Progenitor cell of endocrine pancreas (in vitro differentiated cells): ENCODE data around the gene TAS2R13. TPM values are rescaled to one million over a fixed set of nuclear protein-coding genes. Genes with fewer than 3 reads are reported as not detected.

Experiments
- DNase-seq: peaks from one replicate; pipeline ENCODE4 v3.0.0; 2021; ENCODE audit warnings: low spot score; ENCODE audit not compliant: unreplicated experiment
- H3K27ac Mint-ChIP-seq: 2 replicates; pipeline ENCODE4 v1.8.0; 2021; ENCODE audit warnings: mild to moderate bottlenecking, moderate library complexity, mixed read lengths
- H3K27me3 Mint-ChIP-seq: 2 replicates; pipeline ENCODE4 v1.8.0; 2021; ENCODE audit warnings: mixed read lengths
- H3K36me3 Mint-ChIP-seq: 2 replicates; pipeline ENCODE4 v1.8.0; 2022; ENCODE audit warnings: mixed read lengths; ENCODE audit not compliant: insufficient read depth
- H3K4me1 Mint-ChIP-seq: 2 replicates; pipeline ENCODE4 v1.8.0; 2021; ENCODE audit warnings: low read depth, mixed read lengths
- H3K4me3 Mint-ChIP-seq: 2 replicates; pipeline ENCODE4 v1.8.0; 2021; ENCODE audit warnings: low read depth, mild to moderate bottlenecking, moderate library complexity, mixed read lengths
- H3K9me3 Mint-ChIP-seq: 2 replicates; pipeline ENCODE4 v1.8.0; 2021; ENCODE audit warnings: low read depth, mixed read lengths
- total RNA-seq: library from RNA; stranded (reverse); gene quantifications from 2 replicates; pipeline ENCODE4 v1.2.1, GENCODE V29; 2021
- TF ChIP-seq, protein P1 (sequence below): fragments of 200-600 bp; sonication (generic); IDR thresholded peaks from one replicate; pipeline ENCODE4 v1.5.0; 2021; ENCODE audit warnings: antibody characterized with exemption, mild to moderate bottlenecking; ENCODE audit not compliant: unreplicated experiment

Gene TAS2R13
- total RNA-seq, 1 donor from 2014 or later, result 3.0 TPM

DNA sequence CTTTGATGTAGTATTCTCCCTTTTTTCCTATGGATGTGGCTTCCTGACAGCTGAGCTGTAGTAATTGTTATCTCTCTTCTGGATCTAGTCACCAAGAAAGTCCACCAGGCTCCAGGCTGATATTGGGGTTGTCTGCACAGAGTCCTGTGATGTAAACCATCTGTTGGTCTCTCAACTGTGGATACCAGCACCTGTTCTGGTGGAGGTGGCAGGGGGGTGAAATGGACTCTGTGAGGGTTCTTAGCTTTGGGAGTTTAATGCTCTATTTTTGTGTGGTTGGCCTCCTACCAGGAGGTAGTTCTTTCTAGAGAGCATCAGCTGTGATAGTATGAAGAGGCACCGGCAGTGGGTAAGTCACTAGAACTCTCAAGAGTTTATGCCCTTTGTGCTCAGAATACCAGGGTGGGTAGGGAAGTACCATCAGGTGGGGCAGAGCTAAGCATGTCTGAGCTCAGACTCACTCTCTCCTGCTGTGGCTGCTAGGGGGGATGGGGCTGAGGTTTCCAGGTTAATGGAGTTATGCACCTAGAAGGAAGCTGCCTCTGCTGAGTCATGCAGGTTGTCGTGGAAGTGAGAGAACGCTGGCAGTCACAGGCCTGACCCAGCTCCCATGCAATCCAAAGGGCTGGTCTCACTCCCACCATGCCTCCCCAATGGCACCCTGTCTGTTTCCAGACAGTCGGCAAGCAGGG, 32.7 kb upstream of the TAS2R13 start:
- TF ChIP-seq, protein P1, sequence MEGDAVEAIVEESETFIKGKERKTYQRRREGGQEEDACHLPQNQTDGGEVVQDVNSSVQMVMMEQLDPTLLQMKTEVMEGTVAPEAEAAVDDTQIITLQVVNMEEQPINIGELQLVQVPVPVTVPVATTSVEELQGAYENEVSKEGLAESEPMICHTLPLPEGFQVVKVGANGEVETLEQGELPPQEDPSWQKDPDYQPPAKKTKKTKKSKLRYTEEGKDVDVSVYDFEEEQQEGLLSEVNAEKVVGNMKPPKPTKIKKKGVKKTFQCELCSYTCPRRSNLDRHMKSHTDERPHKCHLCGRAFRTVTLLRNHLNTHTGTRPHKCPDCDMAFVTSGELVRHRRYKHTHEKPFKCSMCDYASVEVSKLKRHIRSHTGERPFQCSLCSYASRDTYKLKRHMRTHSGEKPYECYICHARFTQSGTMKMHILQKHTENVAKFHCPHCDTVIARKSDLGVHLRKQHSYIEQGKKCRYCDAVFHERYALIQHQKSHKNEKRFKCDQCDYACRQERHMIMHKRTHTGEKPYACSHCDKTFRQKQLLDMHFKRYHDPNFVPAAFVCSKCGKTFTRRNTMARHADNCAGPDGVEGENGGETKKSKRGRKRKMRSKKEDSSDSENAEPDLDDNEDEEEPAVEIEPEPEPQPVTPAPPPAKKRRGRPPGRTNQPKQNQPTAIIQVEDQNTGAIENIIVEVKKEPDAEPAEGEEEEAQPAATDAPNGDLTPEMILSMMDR, result no peak
- peak overlapping the region; percentile 91 for H3K27ac Mint-ChIP-seq
- no peak for DNase-seq

DNA sequence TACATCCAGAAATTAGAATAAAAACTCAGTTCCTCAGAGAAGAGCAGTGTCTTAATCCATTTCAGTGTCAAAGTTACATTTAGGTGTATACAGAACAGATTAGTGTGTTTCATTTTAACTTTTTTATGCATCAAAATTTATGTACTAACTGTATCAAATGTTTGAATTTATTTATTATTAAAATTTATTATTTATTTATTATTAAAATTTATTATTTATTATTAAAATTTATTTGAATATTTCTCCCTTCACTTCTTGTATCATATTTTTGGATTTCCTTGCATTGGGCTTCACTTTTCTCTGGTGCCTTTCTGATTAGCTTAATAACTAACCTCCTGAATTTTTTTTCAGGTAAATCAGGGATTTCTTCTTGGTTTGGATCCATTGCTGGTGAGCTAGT, 32.0 kb upstream of the TAS2R13 start:
- peaks cover 34% of the 10 kb centered on the region for H3K9me3 Mint-ChIP-seq
- H3K27me3 Mint-ChIP-seq, result no peaks in the 10 kb centered on the region
- no peak for DNase-seq
- peaks cover 19% of the 10 kb centered on the region for H3K36me3 Mint-ChIP-seq
- H3K4me1 Mint-ChIP-seq, result peaks cover 6% of the 10 kb centered on the region
- no peak overlapping the region for H3K4me3 Mint-ChIP-seq
- no peak overlapping the region for H3K27ac Mint-ChIP-seq
- TF ChIP-seq, protein P1, result no peak

More for the DNA sequence above, 32.7 kb upstream of the TAS2R13 start:
- Mint-ChIP-seq H3K9me3 (peaks cover 41% of the 10 kb centered on the region), H3K36me3 (peaks cover 26% of the 10 kb centered on the region), H3K4me3 (no peak overlapping the region), H3K27me3 (no peaks in the 10 kb centered on the region), H3K4me1 (peaks cover 3% of the 10 kb centered on the region)

DNA sequence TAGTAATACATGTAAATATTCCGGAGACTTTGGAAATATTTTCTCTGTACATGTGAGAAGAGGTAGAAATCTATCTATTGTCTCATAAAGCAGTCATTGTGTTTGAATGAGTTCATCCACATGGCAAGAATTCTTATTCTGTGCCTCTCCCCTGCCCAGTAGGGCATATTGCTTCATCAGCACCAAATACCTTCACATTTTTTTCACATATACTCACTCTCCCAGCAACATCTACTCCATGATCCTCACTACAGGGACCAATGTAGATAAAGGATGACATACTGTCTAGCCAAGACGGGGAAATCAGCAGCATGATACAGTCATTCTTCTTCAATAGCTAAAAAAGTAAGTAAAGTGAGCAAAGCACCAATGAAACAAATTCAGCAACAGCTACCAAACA, 31.0 kb upstream of the TAS2R13 start:
- H3K4me3 Mint-ChIP-seq, result no peak overlapping the region
- peaks cover 24% of the 10 kb centered on the region for H3K9me3 Mint-ChIP-seq
- H3K36me3 Mint-ChIP-seq, result peaks cover 13% of the 10 kb centered on the region
- TF ChIP-seq, protein P1, result no peak
- H3K27me3 Mint-ChIP-seq, result no peaks in the 10 kb centered on the region
- peaks cover 8% of the 10 kb centered on the region for H3K4me1 Mint-ChIP-seq
- DNase-seq, result no peak
- H3K27ac Mint-ChIP-seq, result no peak overlapping the region

DNA sequence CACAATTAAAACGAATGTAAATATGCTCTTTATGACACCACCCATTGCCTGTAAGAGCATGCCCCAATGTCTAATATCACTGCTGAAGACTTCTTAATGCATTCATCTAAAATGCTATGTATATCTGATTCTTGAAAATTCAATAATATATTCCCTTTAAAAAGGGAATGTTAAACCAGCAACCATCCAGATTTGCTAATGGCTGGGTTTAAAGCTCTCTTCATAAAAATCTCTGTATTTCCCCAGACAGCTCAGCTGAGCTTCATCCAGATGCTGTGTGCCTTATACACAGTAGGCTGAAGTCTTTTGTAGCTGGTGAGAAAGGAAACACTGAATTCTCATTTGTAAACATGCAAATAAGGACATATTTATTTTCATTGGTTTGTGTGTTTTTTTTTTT, 29.8 kb upstream of the TAS2R13 start, which contains the start of gene TAS2R14:
TSS of gene TAS2R14 (minus strand) at position 101 of the 400 bp plus-strand sequence. CDS start at position 45, 56 bp downstream.
- no peak within 1 kb of the TSS for H3K4me3 Mint-ChIP-seq
- H3K9me3 Mint-ChIP-seq, result peaks cover 12% of the 10 kb centered on the region
- DNase-seq, result no peak
- H3K36me3 Mint-ChIP-seq, result peaks cover 3% of the 10 kb centered on the region
- no peaks in the 10 kb centered on the region for H3K27me3 Mint-ChIP-seq
- TF ChIP-seq, protein P1, result no peak
- H3K4me1 Mint-ChIP-seq, result peaks cover 8% of the 10 kb centered on the region
- no peak within 1 kb of the TSS for H3K27ac Mint-ChIP-seq

DNA sequence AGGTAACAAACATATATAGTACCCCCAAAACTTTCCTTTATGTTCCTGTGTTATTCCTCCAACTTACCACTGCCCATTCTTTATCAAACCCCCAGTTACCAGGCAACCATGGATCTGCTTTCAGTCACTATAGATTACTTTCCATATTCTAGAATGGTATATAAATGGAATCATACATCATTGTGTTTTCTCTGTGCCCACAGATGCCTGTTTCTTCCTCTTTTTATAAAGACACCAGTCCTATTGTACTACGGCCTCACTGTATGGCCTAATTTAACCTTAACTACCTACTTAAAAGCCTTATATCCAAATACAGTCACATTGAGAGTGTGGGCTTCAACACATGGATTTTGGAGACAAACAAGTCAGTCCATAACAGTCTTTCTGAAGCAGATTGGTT, 27.1 kb upstream of the TAS2R13 start:
- H3K9me3 Mint-ChIP-seq, result peaks cover under 1% of the 10 kb centered on the region
- no peak overlapping the region for H3K4me3 Mint-ChIP-seq
- no peak overlapping the region for H3K27ac Mint-ChIP-seq
- DNase-seq, result no peak
- H3K4me1 Mint-ChIP-seq, result peaks cover 4% of the 10 kb centered on the region
- H3K36me3 Mint-ChIP-seq, result no peaks in the 10 kb centered on the region
- H3K27me3 Mint-ChIP-seq, result no peaks in the 10 kb centered on the region
- TF ChIP-seq, protein P1, result no peak
